GM12872 (cell line): ENCODE measurements around the gene SGK2.

Experiments
- CTCF ChIP-seq: IDR thresholded peaks from 3 replicates; pipeline ENCODE4 v1.5.1; 2011; ENCODE audit warnings: low read depth, mild to moderate bottlenecking, low read length, moderate library complexity; ENCODE audit not compliant: insufficient read depth

The SGK2 gene

DNA sequence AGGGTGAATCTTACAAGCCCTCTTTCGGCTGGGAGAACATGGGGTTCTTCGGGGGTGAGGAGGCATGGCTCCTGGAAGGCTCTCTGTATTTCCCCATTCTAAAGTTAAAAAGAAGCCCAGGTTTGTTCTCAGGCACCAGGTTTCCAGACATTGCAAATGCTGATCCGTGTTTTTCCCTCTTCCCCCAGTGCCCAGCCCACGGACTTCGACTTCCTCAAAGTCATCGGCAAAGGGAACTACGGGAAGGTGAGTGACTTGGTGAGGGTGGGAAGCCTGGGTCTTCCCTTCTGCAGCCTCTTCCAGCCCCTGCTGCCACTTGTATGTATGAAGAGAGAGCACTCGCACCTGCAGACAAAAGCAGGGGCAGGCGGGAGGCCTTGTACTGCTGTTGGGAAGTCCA, 8.7 kb downstream of the SGK2 start:
- no peak for TF ChIP-seq CTCF

GRCh38 chr20:43568706-43569105, 9.9 kb downstream of the SGK2 start:
- TF ChIP-seq CTCF = no peak

GRCh38 chr20:43569282-43569681, 10.5 kb downstream of the SGK2 start:
- TF ChIP-seq CTCF = no peak

DNA sequence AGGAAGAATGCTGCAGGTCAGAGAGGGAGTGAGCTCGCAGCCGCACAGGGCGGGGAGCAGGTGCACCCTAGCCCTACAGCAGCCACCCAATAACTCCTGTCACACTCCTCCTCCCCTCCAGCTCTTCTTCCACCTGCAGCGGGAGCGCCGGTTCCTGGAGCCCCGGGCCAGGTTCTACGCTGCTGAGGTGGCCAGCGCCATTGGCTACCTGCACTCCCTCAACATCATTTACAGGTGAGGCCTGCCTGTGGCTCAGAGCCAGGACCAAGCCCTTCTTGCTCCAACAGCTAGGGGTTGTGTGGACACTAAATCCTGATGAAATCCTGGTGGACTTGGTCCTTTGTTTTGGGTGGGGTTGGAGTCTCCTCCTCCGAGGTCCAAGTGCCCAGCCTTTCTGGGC, 11.7 kb downstream of the SGK2 start:
- no peak for TF ChIP-seq CTCF

GRCh38 chr20:43571310-43571709, 12.5 kb downstream of the SGK2 start:
- peak; percentile 24; the same call in 1 of the 3 replicates for TF ChIP-seq CTCF

DNA sequence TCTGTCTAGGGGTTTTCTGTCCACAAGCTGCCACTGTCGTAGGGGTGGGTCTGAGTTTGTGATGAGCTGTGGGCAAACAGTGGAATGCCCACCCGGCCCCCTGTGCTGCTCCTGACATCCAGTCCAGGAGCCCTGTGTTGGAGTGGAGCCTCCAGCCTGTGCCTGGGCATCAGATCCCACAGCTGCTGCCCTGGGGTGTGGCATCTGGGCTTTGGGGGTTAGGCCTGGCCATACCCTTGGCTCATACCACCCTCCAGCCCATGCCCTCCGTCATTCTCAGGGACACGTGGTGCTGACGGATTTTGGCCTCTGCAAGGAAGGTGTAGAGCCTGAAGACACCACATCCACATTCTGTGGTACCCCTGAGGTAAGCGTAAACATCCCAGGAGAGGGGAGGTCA, 12.9 kb downstream of the SGK2 start:
- no peak for TF ChIP-seq CTCF

DNA sequence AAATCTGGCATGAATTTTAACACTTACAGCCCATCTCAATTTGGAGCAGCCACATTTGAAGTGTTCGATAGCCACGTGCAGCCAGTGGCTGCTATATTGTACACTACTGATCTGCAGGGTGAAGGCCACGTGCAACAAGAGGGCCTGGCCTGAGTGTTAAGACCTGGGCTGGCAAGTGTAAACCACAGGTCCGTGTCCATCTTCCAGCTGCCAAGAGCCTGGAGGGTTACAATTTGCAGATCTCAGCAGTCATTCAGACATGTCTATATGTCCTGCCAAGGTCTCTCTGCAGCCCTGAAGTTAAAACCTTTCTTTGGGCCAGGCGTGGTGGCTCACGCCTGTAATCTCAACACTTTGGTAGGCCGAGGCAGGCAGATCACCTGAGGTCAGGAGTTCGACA, 14.1 kb downstream of the SGK2 start:
- TF ChIP-seq CTCF = no peak

GRCh38 chr20:43576108-43576507, 17.3 kb downstream of the SGK2 start:
- TF ChIP-seq CTCF = no peak
